Esophagus muscularis mucosa (tissue), 4 donors: ENCODE data around the gene CCDC85A. TPM values are rescaled to one million over a fixed set of nuclear protein-coding genes. Genes with fewer than 3 reads are reported as not detected.

Experiments used
- DNase-seq: peaks from one replicate; pipeline ENCODE4 v3.0.0-alpha.2; 2017; ENCODE audit errors: extremely low spot score
- H3K27ac ChIP-seq, 4 donors: fragments of 200-600 bp; sonication (generic); replicated peaks in 1 of 4; 1 replicate in 3 of 4; 2 replicates in 1 of 4; pipeline ENCODE4 v1.5.1; 2016 to 2019; ENCODE audit warnings: mild to moderate bottlenecking in 1 of 4
- H3K27me3 ChIP-seq, 4 donors: fragments of 200-600 bp; sonication (generic); one replicate each; pipeline versions ENCODE4 v1.5.1 to v1.6.0; 2016 to 2019
- H3K36me3 ChIP-seq, 4 donors: fragments of 200-600 bp; sonication (generic); one replicate each; pipeline ENCODE4 v1.5.1; 2016 to 2019
- H3K4me1 ChIP-seq, 4 donors: fragments of 200-600 bp; sonication (generic); one replicate each; pipeline ENCODE4 v1.5.1; 2016 to 2019
- H3K4me3 ChIP-seq, 4 donors: fragments of 200-600 bp; sonication (generic); 1 replicate in 2 of 4; 2 replicates in 2 of 4; pipeline ENCODE4 v1.5.1; 2016 to 2019; ENCODE audit warnings: mild to moderate bottlenecking in 4 of 4, moderate library complexity in 1 of 4
- H3K9me3 ChIP-seq, 4 donors: fragments of 200-600 bp; sonication (generic); 1 replicate in 3 of 4; 2 replicates in 1 of 4; pipeline ENCODE4 v1.5.1; 2016 to 2019
- CTCF ChIP-seq, 3 experiments: fragments of 200-600 bp in 2 of 3; fragments of 450-650 bp in 1 of 3; sonication (generic) in 2 of 3; IDR thresholded peaks; one replicate each; pipeline ENCODE4 v1.5.1; 2017 to 2019; ENCODE audit warnings: antibody characterized with exemption in 3 of 3, mild to moderate bottlenecking in 2 of 3, moderate library complexity in 1 of 3
- EP300 ChIP-seq: sonication (generic); formaldehyde crosslinking; IDR thresholded peaks from one replicate; pipeline ENCODE4 v1.6.1; 2017; ENCODE audit warnings: antibody characterized with exemption
- POLR2A ChIP-seq: fragments of 450-650 bp; IDR thresholded peaks from one replicate; pipeline ENCODE4 v1.6.1; 2017; ENCODE audit warnings: antibody characterized with exemption, moderate library complexity, mild to moderate bottlenecking, low read depth
- POLR2AphosphoS5 ChIP-seq, 2 donors: sonication (generic); formaldehyde crosslinking; IDR thresholded peaks; one replicate each; pipeline ENCODE4 v1.6.1; 2017; ENCODE audit warnings: antibody characterized with exemption in 2 of 2
- WGBS: methylation state at CpG from one replicate; pipeline ENCODE4 v1.1.5; 2018; 5-methylcytosine and 5-hydroxymethylcytosine counted together
- intact Hi-C: fragments of 100-400 bp; cut with DNase I; formaldehyde crosslinking; loops from one replicate; pipeline ENCODE4 v1.15.1; 2023
- total RNA-seq, 4 donors: library from RNA; depleted of rRNA; stranded (reverse); fragments of >200 nt; gene quantifications; one replicate each; pipeline versions ENCODE4 v1.1.0 to v1.2.1, GENCODE V29; 2016

CCDC85A gene
- total RNA-seq, 4 donors from 2014 or later = 4.0 to 6.7 (median 5.8) TPM

DNA sequence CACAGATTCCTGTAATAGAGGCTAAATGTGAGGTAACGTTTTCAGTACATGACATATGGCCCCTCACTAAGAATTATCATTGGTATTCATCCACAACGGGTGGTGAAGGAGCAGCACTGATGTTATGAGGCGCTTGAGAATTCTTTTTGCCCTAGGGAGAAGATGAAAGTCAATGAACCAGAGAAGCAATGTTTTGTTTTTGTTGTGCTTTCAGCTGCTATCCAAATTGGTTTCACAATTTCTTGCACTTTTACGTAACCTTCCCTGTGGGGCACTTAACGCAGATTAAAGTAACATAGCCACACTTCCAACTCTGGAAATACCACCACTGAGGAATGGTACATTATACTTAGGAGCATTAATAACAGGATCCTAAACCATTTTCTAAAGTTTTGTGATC lies 13.3 kb upstream of the CCDC85A start:
- TF ChIP-seq EP300 = no peak
- no peak for TF ChIP-seq POLR2A
- TF ChIP-seq CTCF (IDR thresholded peaks at IDR 0.05) = no peak
- TF ChIP-seq POLR2AphosphoS5 (IDR thresholded peaks at IDR 0.05) = no peak
- 70% methylated on average over 5 of the region's 5 CpGs for WGBS

DNA sequence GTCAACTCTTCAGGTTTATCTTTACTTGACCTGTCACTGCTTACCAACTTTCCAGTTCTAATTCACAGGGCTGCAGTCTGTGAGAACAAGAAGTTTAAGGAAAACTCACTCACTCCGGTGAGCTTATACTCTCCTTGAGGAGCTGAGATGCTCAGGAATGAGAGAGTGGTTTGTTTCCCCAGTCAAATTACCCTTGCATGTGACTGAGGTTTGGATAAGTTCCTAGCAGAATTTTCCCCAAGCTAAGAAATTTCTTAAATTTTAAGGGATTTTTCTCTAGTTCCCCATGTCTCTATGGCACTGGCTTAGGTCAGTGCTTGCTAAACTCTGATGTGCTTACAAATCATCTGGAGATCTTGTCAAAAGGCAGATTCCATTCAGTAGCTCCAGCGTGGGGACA lies 12.8 kb upstream of the CCDC85A start:
- WGBS = 47% methylated on average over 2 of the region's 2 CpGs
- intact Hi-C loops = no loop called here
- no peak for DNase-seq
- Histone ChIP-seq H3K9me3 (no peaks in the 10 kb centered on the region), H3K4me1 (no peaks in the 10 kb centered on the region), H3K4me3 (no peak overlapping the region), H3K36me3 (no peaks in the 10 kb centered on the region), H3K27ac (no peak overlapping the region), H3K27me3 (peaks cover 0 to 18% (median 0%) of the 10 kb centered on the region in 4 donors)
- TF ChIP-seq POLR2AphosphoS5 (IDR thresholded peaks at IDR 0.05) (no peak), POLR2A (no peak), EP300 (no peak), CTCF (IDR thresholded peaks at IDR 0.05) (no peak)

More for the DNA sequence above, 13.3 kb upstream of the CCDC85A start:
- H3K27ac ChIP-seq = no peak overlapping the region
- no peak for DNase-seq
- no peaks in the 10 kb centered on the region for H3K4me1 ChIP-seq
- no peak overlapping the region for H3K4me3 ChIP-seq
- peaks cover 0 to 18% (median 0%) of the 10 kb centered on the region in 4 donors for H3K27me3 ChIP-seq
- H3K9me3 ChIP-seq = no peaks in the 10 kb centered on the region
- no peaks in the 10 kb centered on the region for H3K36me3 ChIP-seq
- intact Hi-C loops = no loop called here

GRCh38 chr2:56175779-56176178 lies 8.0 kb upstream of the CCDC85A start:
- peaks cover 0 to 37% (median 0%) of the 10 kb centered on the region in 4 donors for H3K27me3 ChIP-seq
- H3K4me1 ChIP-seq = no peaks in the 10 kb centered on the region
- WGBS = 86% methylated on average over 2 of the region's 2 CpGs
- no peak overlapping the region for H3K4me3 ChIP-seq
- H3K9me3 ChIP-seq = no peaks in the 10 kb centered on the region
- no peak overlapping the region for H3K27ac ChIP-seq
- DNase-seq = peak; percentile 70
- no peaks in the 10 kb centered on the region for H3K36me3 ChIP-seq
- TF ChIP-seq POLR2AphosphoS5 (IDR thresholded peaks at IDR 0.05) = no peak
- no peak for TF ChIP-seq POLR2A
- intact Hi-C loops = no loop called here

DNA sequence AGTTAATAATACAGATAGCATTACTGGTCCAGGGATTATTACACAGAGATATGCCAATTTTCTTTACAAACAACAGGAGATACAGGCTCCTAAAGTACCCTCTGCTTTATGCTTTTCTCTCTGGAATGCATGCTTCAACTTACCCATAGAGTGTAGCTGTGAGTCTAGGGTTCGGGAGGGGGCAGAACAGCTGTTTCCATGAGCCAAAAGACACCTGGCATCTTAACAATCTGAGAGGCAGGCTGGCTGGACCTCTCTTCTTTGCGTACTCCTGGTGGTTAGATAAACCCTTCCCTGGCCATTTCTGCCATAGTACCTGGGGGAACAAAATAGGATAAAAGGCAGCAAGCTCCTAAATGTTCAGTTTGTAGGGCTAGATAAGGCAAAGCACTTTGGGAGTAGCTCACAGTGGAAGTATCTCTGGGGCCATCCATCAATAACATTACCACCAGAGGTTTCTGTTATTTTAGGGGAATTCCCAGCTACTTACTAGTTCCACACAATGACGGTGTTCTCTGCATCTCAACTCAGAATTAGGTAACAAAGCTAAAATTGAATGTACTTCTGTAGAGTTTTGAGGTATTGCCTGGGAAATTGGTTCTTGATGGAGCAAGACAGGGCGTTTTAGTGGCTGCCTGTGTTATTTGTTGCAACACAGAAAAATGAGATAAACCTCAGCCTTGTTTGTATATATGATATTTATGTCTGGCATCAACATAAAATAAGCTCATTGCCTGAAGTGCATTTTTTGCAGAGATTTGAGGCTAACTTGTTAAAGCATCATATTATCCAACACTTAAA lies 6.2 kb upstream of the CCDC85A start:
- H3K27me3 ChIP-seq = peaks cover 0 to 52% (median 0%) of the 10 kb centered on the region in 4 donors
- peak; percentile 72 for DNase-seq
- no peaks in the 10 kb centered on the region for H3K9me3 ChIP-seq
- no peaks in the 10 kb centered on the region for H3K36me3 ChIP-seq
- TF ChIP-seq EP300 (no peak), POLR2A (no peak), POLR2AphosphoS5 (IDR thresholded peaks at IDR 0.05) (no peak)
- no peak overlapping the region for H3K27ac ChIP-seq
- intact Hi-C loops = no loop called here
- H3K4me1 ChIP-seq = no peaks in the 10 kb centered on the region
- H3K4me3 ChIP-seq = no peak overlapping the region
- 36% methylated on average over 4 of the region's 4 CpGs for WGBS

- intact Hi-C loops = loop anchor here (5.0 to 10.0 kb wide), 2 partner anchors 565 to 1337 kb away; no protein-coding TSS in a partner anchor
- TF ChIP-seq EP300 (no peak), POLR2AphosphoS5 (IDR thresholded peaks at IDR 0.05) (no peak), POLR2A (no peak), CTCF (IDR thresholded peaks at IDR 0.05) (no peak)
- Histone ChIP-seq H3K9me3 (no peaks in the 10 kb centered on the region), H3K4me1 (peaks cover 0 to 19% (median 18%) of the 10 kb centered on the region in 4 donors), H3K27me3 (peaks cover 6 to 75% (median 16%) of the 10 kb centered on the region in 4 donors), H3K27ac (no peak overlapping the region), H3K4me3 (no peak overlapping the region), H3K36me3 (no peaks in the 10 kb centered on the region)
- WGBS = 82% methylated on average over 5 of the region's 5 CpGs
- peak; percentile 91 for DNase-seq
Observed at GRCh38 chr2:56179931-56180330, 3.9 kb upstream of the CCDC85A start.
